Activated CD4-positive, alpha-beta T cell treated with anti-CD3 and anti-CD28 coated beads, Interleukin-10, Interleukin-2, amounts not matched to agents 100 ng/mL and 50 ng/mL, durations not matched to agents 16 hours and 8 hours (primary cell): ENCODE measurements around the gene IFITM1.

Experiments used
- DNase-seq: peaks from one replicate; pipeline ENCODE4 v3.0.0-alpha.2; 2020

Gene IFITM1

DNA sequence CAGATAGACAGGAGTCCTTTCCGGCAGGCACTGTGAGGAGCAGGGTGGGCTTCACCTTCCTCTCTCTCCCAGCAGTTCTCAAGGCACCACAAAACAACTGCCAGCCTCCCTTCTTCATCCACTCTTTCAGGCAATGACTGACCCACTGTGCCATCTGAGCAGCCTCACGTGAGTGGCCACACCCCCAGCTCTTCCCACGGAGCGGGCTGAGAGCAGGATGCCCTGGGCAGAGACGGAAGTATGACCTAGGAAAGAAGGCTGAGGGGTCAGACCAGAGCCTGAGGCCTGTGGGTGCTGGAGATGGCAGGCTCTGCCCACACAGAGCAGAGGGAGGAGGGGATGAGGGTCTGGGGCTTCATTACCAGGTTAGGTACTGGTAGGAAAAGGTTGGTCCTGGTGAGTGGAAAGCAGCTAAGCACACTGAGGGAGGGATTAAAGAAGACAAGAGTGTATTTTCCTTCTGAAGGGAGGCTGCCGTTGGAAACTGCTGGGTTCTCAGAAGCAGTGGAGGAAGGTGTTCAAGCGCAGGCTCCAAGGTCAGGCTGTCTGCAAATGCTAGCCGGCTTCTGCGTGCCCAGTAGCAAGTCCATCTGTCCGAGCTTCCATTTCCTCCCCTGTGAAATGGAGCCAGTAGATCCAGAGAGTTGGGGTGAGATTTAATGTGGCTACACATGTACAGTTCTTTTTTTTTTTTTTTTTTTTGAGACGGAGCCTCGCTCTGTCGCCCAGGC lies 31.0 kb upstream of the IFITM1 start:
- no peak for DNase-seq

DNA sequence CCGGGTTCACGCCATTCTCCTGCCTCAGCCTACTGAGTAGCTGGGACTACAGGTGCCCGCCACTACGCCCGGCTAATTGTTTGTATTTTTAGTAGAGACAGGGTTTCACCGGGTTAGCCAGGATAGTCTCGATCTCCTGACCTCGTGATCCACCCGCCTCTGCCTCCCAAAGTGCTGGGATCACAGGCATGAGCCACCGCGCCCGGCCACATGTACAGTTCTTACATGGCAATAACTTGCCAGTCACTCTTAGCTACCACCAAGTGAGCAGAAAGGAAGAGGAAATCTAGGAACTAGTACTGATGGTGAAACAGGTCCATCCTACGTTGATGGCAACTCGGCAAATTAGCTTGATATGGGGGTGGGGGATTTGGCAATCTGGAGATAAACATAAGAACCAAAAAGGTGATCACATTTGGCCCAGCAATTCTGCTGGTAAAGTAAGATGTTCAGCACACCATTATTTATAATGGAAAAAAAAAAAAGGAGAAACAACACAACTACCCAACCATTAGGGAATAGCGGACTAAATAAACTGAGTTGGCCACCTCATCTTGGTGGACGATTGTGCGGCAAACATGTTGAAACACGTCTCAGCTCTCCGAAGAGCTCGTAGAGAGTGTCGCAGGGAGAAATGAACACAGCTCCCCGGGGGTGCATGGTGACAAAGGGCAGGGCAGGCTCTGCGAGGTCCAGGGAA lies 30.3 kb upstream of the IFITM1 start:
- no peak for DNase-seq

DNA sequence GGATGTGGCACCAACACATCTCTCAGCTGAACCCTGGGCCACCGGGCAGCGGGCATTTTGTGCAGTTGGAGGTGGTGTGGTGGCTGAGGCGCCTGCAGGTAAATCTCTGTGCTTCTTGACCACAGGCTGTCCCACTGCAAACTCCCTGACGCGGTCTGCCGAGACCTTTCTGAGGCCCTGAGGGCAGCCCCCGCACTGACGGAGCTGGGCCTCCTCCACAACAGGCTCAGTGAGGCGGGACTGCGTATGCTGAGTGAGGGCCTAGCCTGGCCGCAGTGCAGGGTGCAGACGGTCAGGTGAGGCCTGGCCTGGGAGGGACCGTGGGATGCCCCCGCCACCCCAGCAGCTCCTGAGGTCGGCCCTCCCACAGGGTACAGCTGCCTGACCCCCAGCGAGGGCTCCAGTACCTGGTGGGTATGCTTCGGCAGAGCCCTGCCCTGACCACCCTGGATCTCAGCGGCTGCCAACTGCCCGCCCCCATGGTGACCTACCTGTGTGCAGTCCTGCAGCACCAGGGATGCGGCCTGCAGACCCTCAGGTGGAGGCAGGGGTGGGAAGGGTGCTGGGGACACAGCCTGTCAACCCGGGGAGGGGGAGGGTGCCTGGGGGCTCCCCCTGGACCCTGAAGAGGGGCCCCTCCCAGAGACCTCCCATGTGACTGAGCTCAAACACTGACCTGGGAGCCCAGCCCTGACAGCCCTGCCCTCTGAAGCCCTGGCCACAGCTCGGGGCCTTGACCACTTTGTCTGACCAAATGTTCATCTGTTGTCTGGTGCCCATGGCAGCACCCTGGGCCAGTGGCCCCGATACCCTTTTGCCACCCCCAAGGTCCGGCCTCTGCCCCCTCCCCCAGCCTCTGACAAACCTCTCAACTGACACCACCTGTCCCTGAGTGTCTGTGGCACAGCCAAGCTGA lies 29.5 kb upstream of the IFITM1 start:
- no peak for DNase-seq

DNA sequence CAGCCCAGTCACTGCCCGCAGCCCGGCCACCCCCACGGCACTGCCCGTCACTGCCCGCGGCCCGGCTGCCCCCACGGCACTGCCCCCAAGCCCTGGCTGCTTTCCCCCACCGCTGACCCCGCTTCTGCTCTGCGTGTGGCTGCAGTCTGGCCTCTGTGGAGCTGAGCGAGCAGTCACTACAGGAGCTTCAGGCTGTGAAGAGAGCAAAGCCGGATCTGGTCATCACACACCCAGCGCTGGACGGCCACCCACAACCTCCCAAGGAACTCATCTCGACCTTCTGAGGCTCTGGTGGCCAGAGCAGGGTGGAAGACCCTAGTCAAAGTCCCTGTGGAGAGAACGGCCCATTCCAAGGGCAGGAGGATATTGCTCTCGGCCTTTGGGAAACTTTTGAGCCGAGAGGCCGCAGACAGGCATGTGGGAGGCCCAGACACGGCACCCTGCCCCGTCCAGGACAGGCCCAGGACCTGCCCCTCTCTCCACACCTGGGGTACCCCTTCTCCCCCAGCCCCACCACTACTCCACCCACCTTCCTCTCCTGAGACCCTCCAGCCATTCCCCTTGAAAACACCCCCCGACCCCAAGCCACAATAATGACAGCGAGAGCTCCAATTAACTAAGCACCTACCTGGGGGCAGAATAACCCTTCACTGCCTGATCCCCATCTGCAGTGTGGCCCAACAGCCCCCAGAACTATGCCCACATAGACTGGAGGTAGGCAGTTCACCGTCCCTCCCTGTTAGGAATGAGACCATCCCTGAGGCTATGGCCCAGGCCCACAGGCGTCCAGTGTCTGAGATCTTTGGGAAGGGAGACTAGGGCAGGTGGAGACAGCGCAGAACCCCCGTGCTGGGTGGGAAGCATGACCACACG lies 28.6 kb upstream of the IFITM1 start:
- DNase-seq = no peak

DNA sequence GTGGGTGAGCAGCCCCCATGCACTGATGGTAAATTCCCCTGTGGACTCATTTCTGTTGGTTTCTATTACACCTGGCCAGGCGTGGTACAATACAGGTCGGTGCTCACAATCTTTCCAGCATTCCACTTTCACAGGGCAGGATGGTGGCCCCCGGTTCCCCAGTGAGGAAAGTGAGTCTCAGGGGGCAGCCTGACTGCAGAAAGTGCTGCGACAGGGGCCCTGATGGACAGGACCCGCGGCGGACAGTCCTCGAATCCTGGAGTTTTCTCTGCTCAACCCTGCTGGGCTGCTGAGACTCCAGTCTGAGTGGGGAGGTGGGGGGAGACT lies 28.0 kb upstream of the IFITM1 start:
- no peak for DNase-seq

DNA sequence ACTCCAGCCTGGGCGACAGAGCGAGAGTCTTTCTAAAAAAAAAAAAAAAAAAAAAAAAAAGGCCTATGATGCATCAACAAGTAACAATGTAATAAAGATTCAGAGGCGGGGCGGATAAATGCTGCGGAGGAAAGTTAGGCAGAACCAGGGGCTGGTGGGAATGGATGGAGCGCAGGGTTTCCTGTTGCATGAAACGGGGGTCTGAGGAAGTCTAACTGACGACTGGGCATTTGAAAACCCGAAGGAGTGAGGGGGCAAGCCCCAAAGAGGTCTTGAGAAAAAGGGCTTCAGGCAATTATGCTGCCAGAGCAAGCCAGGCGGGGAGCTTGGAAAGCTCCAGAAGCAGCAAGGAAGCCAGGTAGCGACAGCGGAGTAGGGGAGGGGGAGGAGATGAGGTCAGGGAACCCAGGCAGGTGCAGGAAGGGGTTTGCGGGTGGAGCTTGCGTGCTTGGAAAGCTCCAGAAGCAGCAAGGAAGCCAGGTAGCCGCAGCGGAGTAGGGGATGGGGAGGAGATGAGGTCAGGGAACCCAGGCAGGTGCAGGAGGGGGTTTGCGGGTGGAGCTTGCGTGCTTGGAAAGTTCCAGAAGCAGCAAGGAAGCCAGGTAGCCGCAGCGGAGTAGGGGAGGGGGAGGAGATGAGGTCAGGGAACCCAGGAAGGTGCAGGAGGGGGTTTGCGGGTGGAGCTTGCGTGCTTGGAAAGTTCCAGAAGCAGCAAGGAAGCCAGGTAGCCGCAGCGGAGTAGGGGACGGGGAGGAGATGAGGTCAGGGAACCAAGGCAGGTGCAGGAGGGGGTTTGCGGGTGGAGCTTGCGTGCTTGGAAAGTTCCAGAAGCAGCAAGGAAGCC lies 26.6 kb upstream of the IFITM1 start:
- DNase-seq = peak; percentile 35

DNA sequence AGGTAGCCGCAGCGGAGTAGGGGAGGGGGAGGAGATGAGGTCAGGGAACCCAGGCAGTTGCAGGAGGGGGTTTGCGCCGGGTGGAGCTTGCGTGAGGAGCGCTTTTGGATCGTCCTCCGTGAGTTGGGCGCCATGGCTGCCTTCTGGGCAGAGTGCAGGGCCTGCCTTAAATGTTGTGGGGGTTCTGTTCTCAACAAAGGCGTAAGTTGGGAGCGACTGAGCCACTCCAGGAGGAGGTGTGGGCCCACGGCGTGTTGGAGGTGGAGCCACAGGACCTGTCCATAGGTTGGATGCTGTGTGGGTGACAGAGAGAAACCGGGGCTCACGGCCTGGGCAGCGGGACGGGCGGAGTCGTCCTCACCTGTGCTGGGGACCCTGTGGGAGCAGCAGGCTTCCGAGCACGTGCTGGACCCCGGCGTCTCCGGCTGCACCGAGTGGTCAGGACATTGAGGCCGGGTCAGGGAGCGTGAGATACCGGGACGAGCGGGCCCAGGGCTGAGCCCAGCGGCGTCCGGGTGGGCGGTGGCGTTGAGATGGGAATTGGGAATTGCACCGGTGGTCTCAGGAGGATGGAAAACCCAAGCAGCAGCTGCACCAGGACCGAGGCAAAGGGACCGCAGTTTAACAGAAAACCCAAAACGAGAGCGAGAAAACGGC lies 25.9 kb upstream of the IFITM1 start:
- DNase-seq = no peak

DNA sequence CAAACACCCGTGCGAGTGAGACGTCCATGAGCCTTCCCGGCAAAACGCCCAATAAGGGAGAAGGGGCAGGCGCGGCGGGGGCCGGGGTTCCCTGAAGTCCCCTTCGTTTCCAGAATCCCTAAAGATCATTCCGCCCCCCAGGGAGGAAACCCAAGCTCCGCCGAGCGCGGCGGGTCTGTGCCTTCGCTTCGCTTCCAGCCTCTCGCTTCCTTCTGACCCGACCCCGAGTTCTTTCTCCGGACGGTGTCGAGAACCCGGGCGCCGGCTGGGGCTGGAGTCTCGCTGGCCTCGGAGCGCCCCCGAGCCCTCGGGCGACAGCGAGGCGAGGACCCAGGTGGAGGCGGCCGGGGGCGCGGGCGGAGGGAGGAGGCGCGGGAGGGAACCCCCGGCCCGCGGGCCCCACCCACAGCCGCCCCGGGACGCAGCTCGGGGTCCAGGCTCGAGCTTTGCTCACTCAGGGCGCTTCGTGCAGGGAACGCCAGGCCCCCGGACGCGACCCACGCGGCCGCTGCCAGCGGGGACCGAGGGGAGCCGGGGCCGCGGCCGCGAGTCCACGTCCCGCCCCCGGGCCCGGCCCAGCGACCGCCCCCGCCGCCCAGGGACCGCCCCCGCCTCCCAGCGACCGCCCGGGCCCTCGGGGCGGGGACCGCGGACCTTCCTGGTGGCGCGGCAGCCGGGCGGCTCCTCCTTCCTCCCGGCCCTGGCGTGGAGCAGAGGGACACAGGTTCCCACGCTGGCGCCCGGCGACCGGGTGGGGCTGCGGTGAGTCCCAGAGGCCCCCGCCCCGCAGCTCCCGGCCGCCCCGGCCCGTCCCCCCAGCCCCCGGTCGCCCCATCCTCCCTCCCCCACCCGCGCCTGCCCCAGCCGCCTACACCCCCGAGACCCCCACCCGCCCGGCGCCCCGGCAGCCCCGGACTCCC lies 25.1 kb upstream of the IFITM1 start, which contains the start of gene PGGHG:
PGGHG (plus strand) TSS at position 649 of the 920 bp plus-strand sequence. CDS start 691 bp downstream, outside the sequence.
- DNase-seq = peak; percentile 59

DNA sequence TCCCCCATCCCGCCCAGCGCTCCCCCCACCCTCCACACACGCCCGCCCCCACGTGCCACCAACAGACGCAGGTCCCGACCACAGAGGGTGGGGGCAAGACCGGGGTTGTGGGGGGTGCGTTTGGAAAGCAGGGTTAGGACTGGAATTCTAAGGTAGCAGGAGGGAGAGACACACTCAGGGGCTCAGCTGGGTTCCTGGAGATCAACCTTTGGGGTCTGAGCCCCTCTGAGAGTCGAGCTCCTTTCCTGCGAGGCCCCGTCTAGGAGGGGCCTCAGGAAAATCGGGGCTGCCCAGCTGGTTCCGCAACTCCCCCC lies 24.5 kb upstream of the IFITM1 start:
- DNase-seq = no peak

DNA sequence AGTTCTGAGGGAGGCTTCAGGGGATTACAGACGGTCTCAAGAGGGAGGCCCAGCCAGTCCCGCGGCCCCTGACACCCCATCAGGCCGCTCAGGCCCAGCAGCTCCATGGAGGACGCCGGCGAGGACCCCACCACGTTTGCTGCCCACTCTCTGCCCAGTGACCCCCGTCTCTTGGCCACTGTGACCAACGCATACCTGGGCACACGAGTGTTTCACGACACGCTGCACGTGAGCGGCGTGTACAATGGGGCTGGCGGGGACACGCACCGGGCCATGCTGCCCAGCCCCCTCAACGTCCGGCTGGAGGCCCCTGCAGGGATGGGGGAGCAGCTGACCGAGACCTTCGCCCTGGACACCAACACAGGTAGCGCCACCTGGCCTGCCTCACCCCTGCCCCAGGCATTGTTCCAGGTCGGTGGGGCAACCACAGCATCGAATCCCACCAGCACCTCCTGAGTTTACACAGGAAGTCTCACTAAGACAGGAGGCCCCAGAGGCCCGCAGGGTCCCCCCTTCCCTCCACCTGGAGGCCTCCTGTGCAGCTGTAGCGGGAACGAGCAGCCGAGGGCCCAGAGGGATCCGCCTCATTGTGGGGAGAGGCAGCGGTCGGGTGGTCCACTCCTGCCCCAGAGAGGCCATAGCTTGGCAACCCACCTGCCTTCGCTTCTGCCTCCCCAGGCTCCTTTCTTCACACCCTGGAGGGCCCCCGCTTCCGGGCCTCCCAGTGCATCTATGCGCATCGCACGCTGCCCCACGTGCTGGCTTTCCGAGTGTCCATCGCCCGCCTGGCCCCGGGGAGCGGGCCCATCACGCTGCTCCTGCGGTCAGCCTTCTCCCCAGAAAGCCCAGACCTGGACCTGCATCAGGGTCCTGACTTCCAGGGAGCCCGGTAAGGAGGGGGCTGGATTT lies 23.9 kb upstream of the IFITM1 start:
- DNase-seq = no peak

DNA sequence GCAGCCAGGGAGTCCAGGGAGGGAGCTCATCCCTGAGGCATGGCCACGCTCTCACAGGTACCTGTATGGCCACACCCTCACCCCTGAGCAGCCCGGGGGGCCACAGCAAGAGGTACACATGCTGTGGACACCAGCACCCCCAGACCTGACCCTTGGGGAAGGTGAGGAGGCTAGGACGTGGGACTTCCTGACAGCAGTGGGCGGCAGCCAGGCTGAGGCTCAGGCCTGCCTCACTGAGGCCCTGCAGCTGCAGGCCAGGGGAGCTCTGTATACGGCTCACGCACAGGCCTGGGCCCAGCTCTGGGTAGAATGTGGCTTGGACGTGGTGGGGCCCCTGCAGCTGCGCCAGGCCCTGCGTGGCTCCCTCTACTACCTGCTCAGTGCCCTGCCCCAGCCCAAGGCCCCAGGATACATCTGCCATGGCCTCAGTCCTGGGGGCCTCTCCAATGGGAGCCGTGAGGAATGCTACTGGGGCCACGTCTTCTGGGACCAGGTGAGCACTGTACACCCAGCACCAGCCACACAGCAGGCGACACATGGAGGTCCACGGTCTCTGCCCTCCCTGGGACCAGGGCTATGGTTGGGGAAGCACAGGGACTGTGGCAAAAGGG lies 23.1 kb upstream of the IFITM1 start:
- DNase-seq = no peak

DNA sequence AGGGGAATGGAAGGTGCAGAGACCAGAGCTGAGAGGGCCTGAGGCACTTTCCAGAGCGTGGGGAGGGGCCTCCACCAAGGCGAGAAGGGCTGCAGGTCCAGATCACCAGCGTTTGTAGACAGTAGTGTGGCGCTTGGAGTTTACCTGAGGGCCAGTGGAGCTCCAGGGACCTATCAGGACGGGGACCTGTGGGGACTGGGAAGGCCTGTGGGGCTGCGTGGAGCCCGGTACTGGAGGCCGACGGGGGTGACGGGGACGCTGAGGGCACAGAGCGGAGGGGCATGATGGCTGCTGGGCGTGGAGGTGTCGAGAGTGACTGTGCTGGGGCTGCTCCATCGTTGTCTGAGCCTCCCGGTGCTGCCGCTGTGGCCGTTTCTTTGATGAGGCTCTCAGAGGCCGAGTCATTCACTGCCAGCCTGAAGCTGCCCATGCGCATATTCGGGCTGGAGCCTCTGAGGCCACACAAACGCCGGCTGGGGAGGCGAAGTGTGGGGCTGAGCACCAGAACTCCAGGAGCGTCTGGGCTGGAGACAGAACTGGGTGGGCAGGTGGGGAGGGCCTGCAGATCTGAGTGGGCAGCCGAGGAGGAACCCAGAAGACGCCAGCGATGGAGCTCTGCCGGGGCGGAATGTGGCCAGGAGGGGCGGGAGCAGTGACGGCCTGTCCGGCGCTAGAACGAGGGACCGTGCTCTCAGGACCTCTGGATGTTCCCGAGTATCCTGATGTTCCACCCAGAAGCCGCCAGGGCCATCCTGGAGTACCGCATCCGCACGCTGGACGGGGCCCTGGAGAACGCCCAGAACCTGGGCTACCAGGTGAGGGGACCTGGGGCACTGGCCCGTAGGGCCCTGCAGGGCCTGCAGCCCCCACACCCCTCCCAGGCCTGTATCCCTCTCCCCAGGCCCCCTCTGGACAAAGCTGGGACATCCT lies 22.3 kb upstream of the IFITM1 start:
- no peak for DNase-seq

DNA sequence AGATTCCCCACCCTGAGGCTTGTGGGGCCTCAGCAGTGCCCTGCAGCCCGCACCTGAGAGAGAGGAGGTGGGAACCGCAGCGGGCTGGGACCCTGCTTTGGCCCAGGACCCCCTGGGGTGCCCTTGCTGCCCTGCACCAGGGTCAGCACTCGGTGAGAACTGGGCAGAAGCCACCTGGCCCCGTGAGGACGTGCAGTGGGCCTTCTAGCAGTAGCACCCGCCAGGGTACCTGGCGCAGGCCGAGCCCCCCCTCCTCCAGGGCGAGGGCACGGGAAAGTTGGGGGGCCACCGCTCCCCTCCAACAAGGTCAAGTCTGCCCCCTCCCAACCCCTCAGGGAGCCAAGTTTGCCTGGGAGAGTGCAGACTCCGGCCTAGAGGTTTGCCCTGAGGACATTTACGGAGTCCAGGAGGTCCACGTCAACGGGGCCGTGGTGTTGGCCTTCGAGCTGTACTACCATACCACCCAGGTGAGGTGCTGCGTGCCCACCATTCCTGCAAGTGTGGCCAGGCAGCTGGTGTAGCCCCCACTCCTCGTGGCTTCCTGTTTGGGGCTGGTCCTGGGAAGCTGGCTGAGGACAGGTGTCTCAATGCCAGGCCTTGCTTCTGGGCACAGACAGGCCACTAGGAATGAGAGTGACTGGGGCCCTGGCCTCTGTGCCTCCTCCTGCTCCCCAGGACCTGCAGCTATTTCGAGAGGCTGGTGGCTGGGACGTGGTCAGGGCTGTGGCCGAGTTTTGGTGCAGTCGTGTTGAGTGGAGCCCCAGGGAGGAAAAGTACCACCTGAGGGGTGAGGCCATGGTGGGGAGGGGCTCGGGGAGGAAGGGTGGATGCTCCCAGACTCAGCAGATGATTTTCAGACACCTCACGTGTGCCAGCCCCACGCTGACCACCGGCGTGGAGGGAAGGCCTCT lies 21.4 kb upstream of the IFITM1 start:
- DNase-seq = no peak

DNA sequence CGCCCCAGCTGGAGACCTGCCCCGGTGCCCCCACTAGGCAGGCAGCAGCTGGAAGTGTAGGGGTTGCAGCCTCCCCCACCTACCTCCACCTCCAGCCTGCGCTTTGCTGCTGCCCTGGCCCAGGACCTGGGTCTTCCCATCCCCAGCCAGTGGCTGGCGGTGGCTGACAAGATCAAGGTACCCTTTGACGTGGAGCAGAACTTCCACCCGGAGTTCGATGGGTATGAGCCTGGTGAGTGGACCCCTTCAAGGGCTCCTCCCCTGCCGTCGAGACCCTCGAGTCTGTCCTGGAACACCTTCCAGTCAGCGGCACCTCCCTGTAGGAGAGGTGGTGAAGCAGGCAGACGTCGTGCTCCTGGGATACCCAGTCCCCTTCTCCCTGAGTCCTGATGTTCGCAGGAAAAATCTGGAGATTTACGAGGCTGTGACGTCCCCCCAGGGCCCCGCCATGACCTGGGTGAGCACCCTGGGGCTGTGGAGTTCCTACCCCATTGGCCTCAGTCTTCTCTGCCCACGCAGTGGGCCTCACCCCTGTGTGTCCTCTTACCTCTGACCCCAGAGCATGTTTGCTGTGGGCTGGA lies 20.5 kb upstream of the IFITM1 start:
- DNase-seq = no peak

DNA sequence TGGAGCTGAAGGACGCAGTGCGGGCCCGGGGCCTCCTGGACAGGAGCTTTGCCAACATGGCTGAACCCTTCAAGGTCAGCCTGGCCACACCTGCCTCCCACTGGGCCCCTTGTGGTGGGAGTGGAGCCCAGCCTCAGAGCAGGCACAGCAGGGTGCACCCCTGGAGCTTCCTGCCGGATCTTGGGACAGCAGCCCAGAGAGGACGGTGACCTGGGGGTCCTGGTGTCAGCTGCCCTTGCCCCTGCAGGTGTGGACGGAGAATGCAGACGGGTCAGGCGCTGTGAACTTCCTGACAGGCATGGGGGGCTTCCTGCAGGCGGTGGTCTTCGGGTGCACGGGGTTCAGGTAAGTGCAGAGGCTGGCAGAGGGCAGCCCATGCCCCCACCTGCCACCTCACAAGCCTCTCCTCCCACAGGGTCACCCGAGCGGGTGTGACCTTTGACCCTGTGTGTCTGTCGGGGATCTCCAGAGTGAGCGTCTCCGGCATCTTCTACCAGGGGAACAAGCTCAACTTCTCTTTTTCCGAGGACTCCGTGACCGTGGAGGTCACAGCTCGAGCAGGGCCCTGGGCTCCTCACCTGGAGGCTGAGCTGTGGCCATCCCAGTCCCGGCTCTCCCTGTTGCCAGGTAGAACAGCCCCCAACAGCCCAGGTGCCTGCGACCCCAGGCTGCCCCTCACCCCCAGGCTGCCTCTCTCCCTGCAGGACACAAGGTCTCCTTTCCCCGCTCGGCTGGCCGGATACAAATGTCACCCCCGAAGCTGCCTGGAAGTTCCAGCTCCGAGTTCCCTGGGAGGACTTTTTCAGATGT lies 19.8 kb upstream of the IFITM1 start:
- DNase-seq = no peak
